Cardiac fibroblast (primary cell): ENCODE data around the gene FOXN1.

ENCODE experiments used
- DNase-seq, 2 donors: peaks; one replicate each; pipeline versions ENCODE4 v3.0.0 to v3.0.0-alpha.2; 2010; ENCODE audit warnings: low read depth in 2 of 2
- H3K4me3 ChIP-seq, 2 donors: replicated peaks in 1 of 2; 1 replicate in 1 of 2; 2 replicates in 1 of 2; pipeline ENCODE4 v1.5.1; 2011; ENCODE audit warnings: low read depth in 2 of 2, low read length in 2 of 2, mild to moderate bottlenecking in 2 of 2, moderate library complexity in 1 of 2
- CTCF ChIP-seq: IDR thresholded peaks from one replicate; pipeline ENCODE4 v1.5.1; 2011; ENCODE audit warnings: low read depth, mild to moderate bottlenecking, low read length, inconsistent platforms

Gene FOXN1

DNA sequence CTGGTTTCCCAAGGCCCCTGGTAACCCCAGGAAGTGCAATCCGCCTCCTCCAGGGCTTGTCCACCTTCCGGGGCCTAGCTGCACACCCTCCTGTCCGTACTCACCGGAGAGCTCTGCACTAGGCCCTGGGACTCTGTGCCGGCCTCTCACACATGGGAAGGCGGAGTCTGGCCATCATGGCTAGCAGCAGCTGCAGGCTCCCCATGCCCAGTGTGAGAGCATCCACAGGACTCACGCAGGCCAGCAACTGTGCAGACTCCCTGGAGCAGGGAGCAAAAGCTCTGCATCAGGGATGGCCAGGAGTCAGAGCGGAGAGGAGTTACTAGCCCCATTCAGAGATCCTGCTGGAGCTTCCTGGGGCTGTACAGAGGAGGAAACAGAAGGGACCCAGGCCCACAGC is 20.2 kb downstream of the FOXN1 start:
- no peak for DNase-seq
- no peak overlapping the region for H3K4me3 ChIP-seq
- TF ChIP-seq CTCF = no peak

GRCh38 chr17:28527181-28527681 is 21.1 kb downstream of the FOXN1 start:
- no peak for DNase-seq
- no peak overlapping the region for H3K4me3 ChIP-seq
- no peak for TF ChIP-seq CTCF

GRCh38 chr17:28527859-28528258 is 21.7 kb downstream of the FOXN1 start:
- no peak for TF ChIP-seq CTCF
- no peak overlapping the region for H3K4me3 ChIP-seq
- no peak for DNase-seq

DNA sequence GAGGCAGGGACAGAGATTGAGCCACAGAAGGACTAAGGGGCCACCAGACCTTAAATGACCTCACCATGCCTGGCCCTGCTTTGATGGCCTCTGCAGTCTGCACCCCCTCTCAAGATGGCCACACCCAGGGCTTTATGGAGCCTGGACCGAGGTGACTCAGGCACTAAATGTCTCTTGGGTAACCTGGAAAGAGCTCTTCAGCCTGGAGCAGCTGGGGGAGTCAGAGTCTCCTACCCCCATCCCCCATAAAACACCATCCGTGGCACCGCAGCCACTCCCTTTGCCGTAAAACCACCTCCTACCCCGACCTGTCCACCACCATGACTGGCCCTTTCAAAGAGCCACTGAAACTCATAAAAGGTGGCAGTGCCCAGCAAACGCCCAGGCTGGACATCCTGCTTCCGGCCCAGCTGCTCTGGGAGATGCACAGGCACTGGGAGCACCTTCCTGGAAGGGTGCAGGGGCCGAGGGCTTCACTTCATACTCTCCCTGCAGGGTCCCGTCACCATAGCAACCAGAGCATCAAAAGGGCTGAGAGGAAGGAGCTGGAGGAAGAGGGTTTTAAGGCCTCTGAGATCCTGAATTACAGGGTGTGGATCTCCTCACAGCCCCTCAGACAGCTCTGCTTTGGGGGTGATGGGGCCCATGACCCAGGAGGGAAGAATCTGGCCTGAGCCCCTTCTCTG is 22.3 kb downstream of the FOXN1 start:
- H3K4me3 ChIP-seq = no peak overlapping the region
- TF ChIP-seq CTCF = no peak
- peak in 1 of 2 donors; percentile 29 for DNase-seq

- no peak overlapping the region for H3K4me3 ChIP-seq
- TF ChIP-seq CTCF = no peak
- no peak for DNase-seq
These were observed 22.9 kb downstream of the FOXN1 start for GRCh38 chr17:28529013-28529400.

GRCh38 chr17:28530250-28530649 is 24.1 kb downstream of the FOXN1 start:
- H3K4me3 ChIP-seq = no peak overlapping the region
- TF ChIP-seq CTCF = no peak
- no peak for DNase-seq

DNA sequence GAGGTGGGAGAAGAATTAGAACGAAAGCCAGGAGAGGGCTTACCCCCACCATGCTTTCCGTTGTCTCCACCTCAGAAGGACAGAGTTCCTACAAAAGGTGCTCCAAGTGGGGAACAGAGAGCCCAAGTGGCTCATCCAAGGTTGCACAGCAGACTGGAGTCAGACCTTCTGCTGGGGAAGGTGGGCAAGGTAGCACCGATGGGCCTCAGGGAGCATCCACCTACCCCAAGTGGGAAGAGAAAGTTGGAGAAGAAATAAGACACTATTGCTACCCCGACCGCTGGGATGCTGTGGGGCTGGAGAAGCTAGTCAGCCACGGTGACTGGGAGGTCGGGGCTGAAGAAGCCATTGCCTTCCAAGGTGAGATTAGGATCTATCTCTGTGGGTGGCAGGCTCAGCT is 24.8 kb downstream of the FOXN1 start:
- no peak for TF ChIP-seq CTCF
- H3K4me3 ChIP-seq = no peak overlapping the region
- no peak for DNase-seq
